A549 (cell line): ENCODE measurements around the gene ASTN1. TPM values are rescaled to one million over a fixed set of nuclear protein-coding genes. Genes with fewer than 3 reads are reported as not detected.

Source experiments
- ATAC-seq, 2 experiments: fragments of 200-7000 bp in 1 of 2; fragments of >200 bp in 1 of 2; cut with Nextera tagmentation in 1 of 2; cut with Tn5 transposase in 1 of 2; 3 replicates each; pipeline versions ENCODE4 v1.8.0 to v1.9.1; 2018 to 2020; ENCODE audit warnings: mild to moderate bottlenecking in 1 of 2, moderate library complexity in 1 of 2
- CTCF ChIA-PET: fragments of 300-600 bp; sonication (Branson Sonifier 250); formaldehyde crosslinking; extraction: SDS; loops from one replicate; lab custom pipeline; 2021; ENCODE audit warnings: antibody characterized with exemption, inconsistent platforms; lab: Yijun Ruan, JAX
- POLR2A ChIA-PET: fragments of 350-600 bp; formaldehyde crosslinking; extraction: SDS; loops from one replicate; lab custom pipeline; 2021; ENCODE audit warnings: antibody characterized with exemption, inconsistent platforms; lab: Yijun Ruan, JAX
- DNase-seq, 2 experiments: peaks; one replicate each; pipeline versions ENCODE4 v3.0.0 to v3.0.0-alpha.2; 2011 to 2016; ENCODE audit warnings: low read depth in 1 of 2, low spot score in 1 of 2
- FAIRE-seq: peaks from 2 replicates; lab custom pipeline; 2011; peaks lifted over from hg19 to GRCh38; lab: Jason Lieb, UNC
- H3K27ac ChIP-seq, 2 experiments: fragments of >200 bp; sonication (Bioruptor Twin); formaldehyde crosslinking; 3 replicates each; pipeline ENCODE4 v1.5.1; 2016 to 2017
- H3K4me1 ChIP-seq: fragments of >200 bp; sonication (Bioruptor Twin); formaldehyde crosslinking; 3 replicates; pipeline ENCODE4 v1.6.1; 2016
- H3K4me2 ChIP-seq: fragments of >200 bp; sonication (Bioruptor Twin); formaldehyde crosslinking; 3 replicates; pipeline ENCODE4 v1.6.1; 2016
- H3K4me3 ChIP-seq: fragments of >200 bp; sonication (Bioruptor Twin); formaldehyde crosslinking; 3 replicates; pipeline ENCODE4 v1.5.1; 2016
- H3K9me3 ChIP-seq: fragments of >200 bp; sonication (Bioruptor Twin); formaldehyde crosslinking; 3 replicates; pipeline ENCODE4 v1.6.1; 2016
- BHLHE40 ChIP-seq: IDR thresholded peaks from 2 replicates; pipeline ENCODE4 v1.6.1; 2012; ENCODE audit warnings: low read depth, low read length, inconsistent platforms
- CEBPB ChIP-seq, 2 experiments: fragments of >200 bp in 1 of 2; sonication (Bioruptor Twin) in 1 of 2; formaldehyde crosslinking in 1 of 2; IDR thresholded peaks; 2 replicates each; pipeline ENCODE4 v1.6.1; 2012 to 2016
- CHD2 ChIP-seq: fragments of 150-350 bp; IDR thresholded peaks from 2 replicates; pipeline ENCODE4 v1.6.1; 2014; ENCODE audit warnings: low read length; ENCODE audit not compliant: partially characterized antibody
- EHF ChIP-seq: fragments of 250-450 bp; sonication (Bioruptor Pico); IDR thresholded peaks from 2 replicates; pipeline ENCODE4 v1.5.0; 2020; ENCODE audit warnings: mild to moderate bottlenecking
- EHMT2 ChIP-seq: fragments of 200-600 bp; sonication (generic); IDR thresholded peaks from 2 replicates; pipeline ENCODE4 v1.6.1; 2016; ENCODE audit warnings: antibody characterized with exemption, low read depth, mild to moderate bottlenecking, moderate library complexity
- ESRRA ChIP-seq: fragments of 150-350 bp; IDR thresholded peaks from 2 replicates; pipeline ENCODE4 v1.6.1; 2014; ENCODE audit warnings: mild to moderate bottlenecking, low read length, borderline replicate concordance
- FOSL2 ChIP-seq, 2 experiments: fragments of 450-650 bp in 1 of 2; fragments of >200 bp in 1 of 2; sonication (Bioruptor Twin) in 1 of 2; formaldehyde crosslinking; IDR thresholded peaks; 2 replicates each; pipeline versions ENCODE4 v1.5.0 to v1.6.1; 2016 to 2020; ENCODE audit warnings: mild to moderate bottlenecking in 1 of 2, moderate library complexity in 1 of 2
- FOXS1 ChIP-seq: fragments of 250-450 bp; sonication (Bioruptor Pico); IDR thresholded peaks from 2 replicates; pipeline ENCODE4 v1.5.0; 2020; ENCODE audit warnings: mild to moderate bottlenecking, moderate library complexity
- HDAC2 ChIP-seq: fragments of 200-600 bp; sonication (generic); IDR thresholded peaks from 2 replicates; pipeline ENCODE4 v1.6.1; 2016
- HEYL ChIP-seq: fragments of 250-450 bp; sonication (Bioruptor Pico); IDR thresholded peaks from 2 replicates; pipeline ENCODE4 v1.8.0; 2021; ENCODE audit warnings: mild to moderate bottlenecking, moderate library complexity
- HOXA7 ChIP-seq: fragments of 250-450 bp; sonication (Bioruptor Pico); IDR thresholded peaks from 2 replicates; pipeline ENCODE4 v1.5.0; 2020; ENCODE audit warnings: mild to moderate bottlenecking, moderate library complexity
- HOXB13 ChIP-seq: fragments of 250-450 bp; sonication (Bioruptor Pico); IDR thresholded peaks from 2 replicates; pipeline ENCODE4 v1.5.0; 2020; ENCODE audit warnings: low read depth, mild to moderate bottlenecking, moderate library complexity
- HOXB5 ChIP-seq: fragments of 250-450 bp; sonication (Bioruptor Pico); IDR thresholded peaks from 2 replicates; pipeline ENCODE4 v1.5.0; 2020; ENCODE audit warnings: mild to moderate bottlenecking, moderate library complexity
- JUNB ChIP-seq: fragments of >200 bp; sonication (Bioruptor Twin); formaldehyde crosslinking; IDR thresholded peaks from 2 replicates; pipeline ENCODE4 v1.6.1; 2016
- KDM1A ChIP-seq: fragments of 200-600 bp; sonication (generic); IDR thresholded peaks from 2 replicates; pipeline ENCODE4 v1.6.1; 2016; ENCODE audit warnings: low read depth, mild to moderate bottlenecking
- KDM5A ChIP-seq: fragments of 200-600 bp; sonication (generic); IDR thresholded peaks from 2 replicates; pipeline ENCODE4 v1.6.1; 2016; ENCODE audit warnings: antibody characterized with exemption, mild to moderate bottlenecking
- MAFK ChIP-seq: fragments of 450-650 bp; IDR thresholded peaks from 2 replicates; pipeline ENCODE4 v1.6.1; 2014; ENCODE audit not compliant: partially characterized antibody
- MAZ ChIP-seq: fragments of 150-350 bp; IDR thresholded peaks from 2 replicates; pipeline ENCODE4 v1.6.1; 2014; ENCODE audit warnings: antibody characterized with exemption, low read depth, low read length, borderline replicate concordance
- MYC ChIP-seq: IDR thresholded peaks from 2 replicates; pipeline ENCODE4 v1.6.1; 2012; ENCODE audit warnings: mild to moderate bottlenecking, inconsistent platforms, low read length, improper control_type of control experiment, borderline replicate concordance
- NR3C1 ChIP-seq: fragments of >200 bp; sonication (Bioruptor Twin); formaldehyde crosslinking; IDR thresholded peaks from 3 replicates; pipeline ENCODE4 v1.6.1; 2017
- POLR2A ChIP-seq: IDR thresholded peaks from 2 replicates; pipeline ENCODE4 v1.6.1; 2012; ENCODE audit warnings: mild to moderate bottlenecking, low read length
- RFX5 ChIP-seq: fragments of 450-650 bp; IDR thresholded peaks from 2 replicates; pipeline ENCODE4 v1.7.1; 2014; ENCODE audit warnings: antibody characterized with exemption, mild to moderate bottlenecking, moderate library complexity
- SREBF2 ChIP-seq: fragments of 450-650 bp; IDR thresholded peaks from 2 replicates; pipeline ENCODE4 v1.6.1; 2014; ENCODE audit warnings: mild to moderate bottlenecking, moderate library complexity
- TP53 ChIP-seq: fragments of 250-450 bp; sonication (Bioruptor Pico); IDR thresholded peaks from 2 replicates; pipeline ENCODE4 v1.5.0; 2021; ENCODE audit warnings: mild to moderate bottlenecking, moderate library complexity
- ZC3H11A ChIP-seq: fragments of 450-650 bp; IDR thresholded peaks from 2 replicates; pipeline ENCODE4 v1.6.1; 2014; ENCODE audit warnings: antibody characterized with exemption, mild to moderate bottlenecking
- ZFP36 ChIP-seq: fragments of 450-650 bp; IDR thresholded peaks from 2 replicates; pipeline ENCODE4 v1.6.1; 2014; ENCODE audit warnings: borderline replicate concordance; ENCODE audit not compliant: partially characterized antibody
- ZNF302 ChIP-seq: fragments of 250-450 bp; sonication (Bioruptor Pico); IDR thresholded peaks from 2 replicates; pipeline ENCODE4 v1.9.0; 2021; ENCODE audit warnings: inconsistent platforms, mild to moderate bottlenecking, moderate library complexity
- ZSCAN20 ChIP-seq: fragments of 250-450 bp; sonication (Bioruptor Pico); IDR thresholded peaks from 2 replicates; pipeline ENCODE4 v1.8.0; 2022; ENCODE audit warnings: mild to moderate bottlenecking, moderate library complexity
- WGBS: methylation state at CpG from one replicate; pipeline ENCODE4 v1.1.6; 2017; ENCODE audit errors: missing lambda C conversion rate; 5-methylcytosine and 5-hydroxymethylcytosine counted together
- polyA plus RNA-seq, 4 experiments: library from polyadenylated mRNA; depleted of rRNA in 3 of 4; stranded (reverse); fragments of >200 nt; fragmentation: RNase III in 1 of 4; extraction: RNeasy Plus Mini Kit Qiagen cat#74134 plus additional on column Dnase treatment in 1 of 4; gene quantifications; 2 replicates in 3 of 4; 3 replicates in 1 of 4; pipeline ENCODE4 v1.2.3, GENCODE V29; 2011 to 2017
- TF ChIP-seq, protein P1 (sequence below): fragments of 250-450 bp; sonication (Bioruptor Pico); IDR thresholded peaks from 2 replicates; pipeline ENCODE4 v1.5.0; 2020; ENCODE audit warnings: low read depth, mild to moderate bottlenecking, moderate library complexity
- TF ChIP-seq, protein P2 (sequence below): IDR thresholded peaks from 2 replicates; pipeline ENCODE4 v1.6.1; 2012
- TF ChIP-seq, protein P3 (sequence below): fragments of 200-600 bp; sonication (generic); IDR thresholded peaks from 2 replicates; pipeline ENCODE4 v1.6.1; 2016; ENCODE audit warnings: antibody characterized with exemption, mild to moderate bottlenecking, moderate library complexity

The ASTN1 gene
- polyA plus RNA-seq, 2 of the 4 experiments (the other 2 are of a cell fraction), result not detected

DNA sequence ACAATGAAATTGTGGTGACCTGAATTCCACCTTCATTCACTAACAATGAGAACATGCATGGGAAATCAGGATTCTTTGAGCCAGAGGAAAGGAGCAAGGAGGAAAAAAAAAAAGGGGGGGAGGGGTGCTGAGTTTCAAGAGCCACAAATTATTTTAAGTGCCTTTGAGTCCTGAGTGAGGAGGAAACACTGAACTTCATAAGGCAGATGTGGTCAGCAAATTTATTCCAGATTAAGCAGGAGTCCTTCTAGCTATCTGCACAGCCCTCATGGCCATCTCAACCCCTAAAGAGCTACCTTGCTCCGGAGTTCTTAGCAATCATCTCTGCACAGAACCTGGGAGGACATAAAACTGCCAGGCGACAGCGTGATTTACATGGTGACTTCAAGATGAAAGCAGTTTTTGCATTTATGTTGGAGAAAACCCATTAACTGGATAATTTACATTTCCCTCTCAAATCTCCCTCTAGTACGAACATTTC is 21.7 kb downstream of the ASTN1 start:
- H3K9me3 ChIP-seq, result no peaks in the 10 kb centered on the region
- no peaks in the 10 kb centered on the region for H3K4me1 ChIP-seq
- DNase-seq, result no peak
- H3K4me3 ChIP-seq, result no peak overlapping the region
- H3K27ac ChIP-seq, result no peak overlapping the region
- 29% methylated on average over 4 of the region's 4 CpGs for whole genome bisulfite sequencing
- FAIRE-seq, result no peak
- ATAC-seq, result no peak
- no peak overlapping the region for H3K4me2 ChIP-seq
- ChIA-PET POLR2A (no interaction called here), CTCF (no interaction called here)
- TF ChIP-seq HEYL, result no peak
- TF ChIP-seq SREBF2, result no peak
- TF ChIP-seq MAZ, result no peak
- no peak for TF ChIP-seq ZNF302
- TF ChIP-seq EHF (CRISPR knock-in tag), result no peak
- TF ChIP-seq POLR2A, result no peak
- TF ChIP-seq, protein P1, sequence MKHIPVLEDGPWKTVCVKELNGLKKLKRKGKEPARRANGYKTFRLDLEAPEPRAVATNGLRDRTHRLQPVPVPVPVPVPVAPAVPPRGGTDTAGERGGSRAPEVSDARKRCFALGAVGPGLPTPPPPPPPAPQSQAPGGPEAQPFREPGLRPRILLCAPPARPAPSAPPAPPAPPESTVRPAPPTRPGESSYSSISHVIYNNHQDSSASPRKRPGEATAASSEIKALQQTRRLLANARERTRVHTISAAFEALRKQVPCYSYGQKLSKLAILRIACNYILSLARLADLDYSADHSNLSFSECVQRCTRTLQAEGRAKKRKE (CRISPR knock-in tag), result no peak
- TF ChIP-seq BHLHE40, result no peak
- no peak for TF ChIP-seq CEBPB (IDR thresholded peaks at IDR 0.05)
- no peak for TF ChIP-seq EHMT2
- no peak for TF ChIP-seq HOXB5 (CRISPR knock-in tag)
- no peak for TF ChIP-seq ZFP36
- no peak for TF ChIP-seq CHD2
- no peak for TF ChIP-seq JUNB
- TF ChIP-seq ESRRA, result no peak
- no peak for TF ChIP-seq FOXS1 (CRISPR knock-in tag)

DNA sequence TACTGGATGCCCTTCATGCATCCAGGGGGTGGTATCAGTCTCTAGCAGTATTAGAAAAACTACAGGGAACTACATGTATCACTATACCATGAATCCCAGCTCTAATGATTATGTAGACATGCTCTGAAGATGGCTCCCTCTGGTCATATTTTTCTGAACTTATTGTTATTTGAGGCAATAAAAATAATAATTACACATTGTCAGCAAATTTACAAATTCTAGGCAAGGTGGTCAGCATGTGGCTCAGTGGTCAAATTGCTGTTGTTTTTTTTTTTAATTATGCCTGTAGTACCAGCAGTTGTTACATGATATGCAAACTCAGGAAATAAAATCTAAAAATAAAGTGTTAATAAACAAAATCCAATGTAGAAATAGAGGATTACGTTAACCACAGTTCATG is 22.5 kb downstream of the ASTN1 start:
- Histone ChIP-seq H3K27ac (no peak overlapping the region), H3K4me2 (no peak overlapping the region), H3K4me3 (no peak overlapping the region), H3K9me3 (no peaks in the 10 kb centered on the region), H3K4me1 (no peaks in the 10 kb centered on the region)
- no peak for DNase-seq
- FAIRE-seq, result no peak
- ChIA-PET POLR2A (no interaction called here), CTCF (interaction anchor here (0.6 kb wide), 1 partner anchor 33 kb away, joined by 3 read pairs; no protein-coding TSS in a partner anchor)
- ATAC-seq, result no peak
- WGBS, result 3% methylated on average over 1 of the region's 1 CpG
- TF ChIP-seq EHMT2, result no peak
- no peak for TF ChIP-seq SREBF2
- no peak for TF ChIP-seq MYC
- peak; percentile 82 for TF ChIP-seq MAFK

DNA sequence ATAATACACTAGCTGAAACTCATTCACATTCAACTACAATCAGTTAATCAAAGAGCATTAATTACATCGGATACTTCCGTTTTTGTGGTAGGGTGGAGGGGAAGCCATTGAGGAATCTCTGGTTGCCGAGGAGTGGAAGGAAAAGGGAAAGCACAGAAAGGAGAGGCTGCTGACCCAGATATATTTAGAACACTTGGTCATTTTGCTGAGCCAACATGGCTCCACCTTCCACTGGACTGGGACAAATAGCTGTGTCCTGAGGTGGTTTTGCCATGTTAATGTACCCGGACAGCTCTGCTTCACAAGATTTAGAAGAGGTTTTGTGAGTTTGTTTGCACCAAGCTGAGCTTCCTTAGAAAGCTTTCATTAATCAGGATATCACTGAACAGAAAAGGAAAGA is 26.2 kb downstream of the ASTN1 start:
- TF ChIP-seq MAZ (no peak), ZC3H11A (no peak), HOXA7 (no peak), FOXS1 (CRISPR knock-in tag) (no peak), RFX5 (no peak), KDM5A (no peak), HEYL (no peak), POLR2A (no peak), KDM1A (no peak), ZSCAN20 (CRISPR knock-in tag) (no peak), NR3C1 (no peak), FOSL2 (IDR thresholded peaks at IDR 0.05) (no peak), FOSL2 (CRISPR knock-in tag; IDR thresholded peaks at IDR 0.05) (no peak), HOXB13 (CRISPR knock-in tag) (no peak), HDAC2 (no peak), TP53 (no peak)
- TF ChIP-seq, protein P2, sequence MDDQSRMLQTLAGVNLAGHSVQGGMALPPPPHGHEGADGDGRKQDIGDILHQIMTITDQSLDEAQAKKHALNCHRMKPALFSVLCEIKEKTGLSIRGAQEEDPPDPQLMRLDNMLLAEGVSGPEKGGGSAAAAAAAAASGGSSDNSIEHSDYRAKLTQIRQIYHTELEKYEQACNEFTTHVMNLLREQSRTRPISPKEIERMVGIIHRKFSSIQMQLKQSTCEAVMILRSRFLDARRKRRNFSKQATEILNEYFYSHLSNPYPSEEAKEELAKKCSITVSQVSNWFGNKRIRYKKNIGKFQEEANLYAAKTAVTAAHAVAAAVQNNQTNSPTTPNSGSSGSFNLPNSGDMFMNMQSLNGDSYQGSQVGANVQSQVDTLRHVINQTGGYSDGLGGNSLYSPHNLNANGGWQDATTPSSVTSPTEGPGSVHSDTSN, result no peak
- TF ChIP-seq, protein P3, sequence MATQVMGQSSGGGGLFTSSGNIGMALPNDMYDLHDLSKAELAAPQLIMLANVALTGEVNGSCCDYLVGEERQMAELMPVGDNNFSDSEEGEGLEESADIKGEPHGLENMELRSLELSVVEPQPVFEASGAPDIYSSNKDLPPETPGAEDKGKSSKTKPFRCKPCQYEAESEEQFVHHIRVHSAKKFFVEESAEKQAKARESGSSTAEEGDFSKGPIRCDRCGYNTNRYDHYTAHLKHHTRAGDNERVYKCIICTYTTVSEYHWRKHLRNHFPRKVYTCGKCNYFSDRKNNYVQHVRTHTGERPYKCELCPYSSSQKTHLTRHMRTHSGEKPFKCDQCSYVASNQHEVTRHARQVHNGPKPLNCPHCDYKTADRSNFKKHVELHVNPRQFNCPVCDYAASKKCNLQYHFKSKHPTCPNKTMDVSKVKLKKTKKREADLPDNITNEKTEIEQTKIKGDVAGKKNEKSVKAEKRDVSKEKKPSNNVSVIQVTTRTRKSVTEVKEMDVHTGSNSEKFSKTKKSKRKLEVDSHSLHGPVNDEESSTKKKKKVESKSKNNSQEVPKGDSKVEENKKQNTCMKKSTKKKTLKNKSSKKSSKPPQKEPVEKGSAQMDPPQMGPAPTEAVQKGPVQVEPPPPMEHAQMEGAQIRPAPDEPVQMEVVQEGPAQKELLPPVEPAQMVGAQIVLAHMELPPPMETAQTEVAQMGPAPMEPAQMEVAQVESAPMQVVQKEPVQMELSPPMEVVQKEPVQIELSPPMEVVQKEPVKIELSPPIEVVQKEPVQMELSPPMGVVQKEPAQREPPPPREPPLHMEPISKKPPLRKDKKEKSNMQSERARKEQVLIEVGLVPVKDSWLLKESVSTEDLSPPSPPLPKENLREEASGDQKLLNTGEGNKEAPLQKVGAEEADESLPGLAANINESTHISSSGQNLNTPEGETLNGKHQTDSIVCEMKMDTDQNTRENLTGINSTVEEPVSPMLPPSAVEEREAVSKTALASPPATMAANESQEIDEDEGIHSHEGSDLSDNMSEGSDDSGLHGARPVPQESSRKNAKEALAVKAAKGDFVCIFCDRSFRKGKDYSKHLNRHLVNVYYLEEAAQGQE, result no peak
- TF ChIP-seq, protein P1 (CRISPR knock-in tag), result no peak
- TF ChIP-seq, all 56 proteins: peak for 0
- Histone ChIP-seq H3K4me1 (no peaks in the 10 kb centered on the region), H3K9me3 (no peaks in the 10 kb centered on the region), H3K27ac (no peak overlapping the region), H3K4me3 (no peak overlapping the region), H3K4me2 (no peak overlapping the region)
- ChIA-PET POLR2A (no interaction called here), CTCF (no interaction called here)
- 48% methylated on average over 4 of the region's 4 CpGs for WGBS
- FAIRE-seq, result no peak
- DNase-seq, result no peak
- no peak for ATAC-seq
